CMK (cell line): ENCODE measurements around the gene COL25A1.
"Not testable (repeated sequence)": the region's sequence is repeated elsewhere in the genome, so short reads cannot be mapped to it uniquely, and the experiment has no call there.

Experiments used
- DNase-seq: peaks from one replicate; pipeline ENCODE4 v3.0.0-alpha.2; 2010; ENCODE audit warnings: low read depth

COL25A1 gene

DNA sequence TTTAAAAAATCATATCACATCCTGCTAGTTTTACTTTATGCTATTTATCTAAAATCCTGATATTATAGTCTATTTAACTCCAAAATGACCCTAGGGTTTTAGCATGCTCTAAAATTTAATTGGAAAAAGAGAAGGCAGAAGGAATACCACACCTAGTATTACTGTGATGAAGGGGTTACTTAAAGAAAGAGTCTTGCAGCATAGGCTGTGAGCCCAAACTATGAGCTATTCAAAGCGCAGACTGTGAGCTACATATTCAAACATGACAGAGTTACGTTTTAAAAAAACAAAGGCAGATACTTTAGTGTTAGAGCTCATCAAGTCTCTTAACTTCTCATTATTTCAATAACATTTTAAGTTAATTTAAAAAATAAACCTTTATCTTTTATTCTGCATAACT, 291.9 kb downstream of the COL25A1 start:
- DNase-seq, result no peak

GRCh38 chr4:109009909-109010308, 292.5 kb downstream of the COL25A1 start:
- no peak for DNase-seq

DNA sequence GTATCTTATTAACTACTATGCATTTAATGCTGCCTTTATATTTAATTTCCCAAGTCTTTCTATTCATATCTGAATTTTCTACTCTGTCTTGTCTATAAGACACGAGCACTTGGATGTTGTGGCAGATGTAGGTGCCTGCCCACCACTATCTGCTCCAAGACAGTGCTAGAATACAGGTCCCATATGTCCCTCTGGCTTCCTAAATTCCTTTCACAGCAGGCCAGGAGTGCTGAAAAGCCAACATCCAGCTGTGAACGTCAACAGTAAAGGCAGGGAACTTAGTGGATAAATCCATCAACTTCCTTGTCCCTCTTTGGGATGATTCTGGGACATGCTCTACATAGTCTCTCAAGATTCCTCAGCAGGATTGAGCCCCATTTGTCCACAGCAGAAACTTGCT, 294.5 kb downstream of the COL25A1 start:
- DNase-seq, result no peak

- no peak for DNase-seq
These were observed 296.9 kb downstream of the COL25A1 start for GRCh38 chr4:109005523-109005922.

- DNase-seq, result no peak
These were observed 298.0 kb downstream of the COL25A1 start for GRCh38 chr4:109004418-109004817.

GRCh38 chr4:109003964-109004363, 298.5 kb downstream of the COL25A1 start:
- no peak for DNase-seq

DNA sequence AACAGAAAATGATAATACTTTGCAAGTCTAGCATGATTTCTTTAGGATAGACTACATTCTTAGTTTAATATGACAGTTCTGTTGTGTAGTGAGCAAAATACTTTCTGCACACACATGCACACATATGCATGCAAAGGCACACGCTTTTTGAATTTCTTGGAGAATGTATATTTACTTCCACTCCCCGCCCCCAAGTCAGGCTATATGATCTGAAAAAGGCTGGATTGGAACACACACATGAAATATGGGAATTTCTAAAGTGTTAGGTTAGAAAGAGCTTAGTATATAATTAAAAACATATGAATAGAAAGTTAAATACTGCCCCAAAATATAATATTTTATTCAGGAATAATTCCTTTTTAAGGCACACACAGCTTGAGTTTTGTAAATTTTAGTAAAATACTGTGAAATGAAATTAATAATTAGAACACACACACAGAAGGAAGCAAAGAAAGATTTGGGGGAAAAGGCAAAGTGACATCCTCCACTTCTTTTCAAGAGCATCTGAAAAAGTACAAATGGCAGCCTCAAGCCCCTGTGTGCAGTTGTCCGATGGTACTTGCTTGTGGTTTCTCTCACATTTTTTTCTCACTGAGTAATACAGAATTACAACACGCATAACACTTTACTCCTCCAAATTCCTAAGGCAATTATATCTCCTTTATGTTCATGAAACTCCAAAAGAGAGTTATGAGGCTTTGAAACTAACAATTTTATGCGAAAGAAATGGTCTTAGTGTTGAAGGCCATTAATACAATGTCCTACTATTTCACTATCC, 310.7 kb downstream of the COL25A1 start:
- no peak for DNase-seq

GRCh38 chr4:108988464-108989195, 313.8 kb downstream of the COL25A1 start:
- no peak for DNase-seq

- not testable (repeated sequence) for DNase-seq
These were observed 318.0 kb downstream of the COL25A1 start for GRCh38 chr4:108984495-108984894.

GRCh38 chr4:108982402-108983185, 319.9 kb downstream of the COL25A1 start:
- DNase-seq, result no peak

DNA sequence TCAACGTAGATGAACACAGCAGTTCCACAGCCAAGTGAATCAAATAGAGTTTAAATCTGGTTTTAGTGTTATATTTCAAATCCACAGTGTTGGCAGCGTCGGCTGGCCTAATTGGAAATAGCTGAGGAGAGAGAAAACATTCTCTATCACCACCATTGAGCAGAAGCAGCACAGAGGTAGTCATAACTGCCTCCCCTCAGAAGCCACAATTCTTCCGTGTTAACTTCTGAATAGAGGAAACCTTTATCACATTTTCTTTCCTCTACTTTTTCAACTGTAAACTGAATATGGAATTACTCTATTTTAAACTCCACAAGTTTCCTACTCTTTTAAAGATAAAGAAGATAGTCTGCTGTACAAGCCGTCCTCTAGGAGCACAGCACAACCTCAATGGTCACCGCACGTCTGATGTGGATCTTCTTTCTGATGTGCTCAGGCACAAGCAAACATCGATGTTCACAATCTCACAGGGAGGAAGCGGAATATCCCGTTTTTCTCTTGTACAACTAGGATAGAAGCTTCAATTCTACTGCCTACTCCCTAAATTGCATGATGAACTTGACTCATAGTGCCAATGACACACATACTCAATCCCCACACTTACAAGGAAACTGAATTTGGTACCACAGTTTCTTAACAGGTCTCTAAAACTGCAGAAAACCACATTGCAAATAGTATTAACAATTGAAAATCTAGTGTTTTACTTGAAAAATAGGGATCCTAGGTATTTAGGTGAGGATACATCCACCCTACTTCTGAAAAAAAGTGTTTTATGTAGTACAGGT, 321.8 kb downstream of the COL25A1 start:
- no peak for DNase-seq

- peak; percentile 71 for DNase-seq
These were observed 322.7 kb downstream of the COL25A1 start for GRCh38 chr4:108979759-108980158.

DNA sequence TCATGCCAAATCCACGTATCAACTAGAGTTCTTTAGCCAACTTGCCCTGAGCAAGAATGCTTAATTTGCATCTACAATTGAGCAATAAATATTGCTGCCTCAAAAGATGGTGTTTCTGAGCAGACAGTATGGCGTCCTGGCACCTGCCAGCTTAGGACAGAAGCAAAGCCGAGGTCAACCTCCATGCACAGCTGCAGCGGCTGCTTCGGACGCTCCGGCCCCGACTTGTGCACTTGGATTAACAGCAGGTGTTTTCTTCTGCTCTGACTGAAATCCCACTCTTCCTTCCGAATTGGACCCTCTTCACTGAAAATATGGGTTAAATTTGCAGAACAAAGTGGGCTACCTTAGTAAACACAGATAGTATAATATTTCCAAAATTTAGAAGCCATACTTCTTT, 324.4 kb downstream of the COL25A1 start:
- DNase-seq, result no peak

- DNase-seq, result no peak
These were observed 329.7 kb downstream of the COL25A1 start for GRCh38 chr4:108972613-108973283.

- no peak for DNase-seq
These were observed 331.0 kb downstream of the COL25A1 start for GRCh38 chr4:108971473-108971872.

DNA sequence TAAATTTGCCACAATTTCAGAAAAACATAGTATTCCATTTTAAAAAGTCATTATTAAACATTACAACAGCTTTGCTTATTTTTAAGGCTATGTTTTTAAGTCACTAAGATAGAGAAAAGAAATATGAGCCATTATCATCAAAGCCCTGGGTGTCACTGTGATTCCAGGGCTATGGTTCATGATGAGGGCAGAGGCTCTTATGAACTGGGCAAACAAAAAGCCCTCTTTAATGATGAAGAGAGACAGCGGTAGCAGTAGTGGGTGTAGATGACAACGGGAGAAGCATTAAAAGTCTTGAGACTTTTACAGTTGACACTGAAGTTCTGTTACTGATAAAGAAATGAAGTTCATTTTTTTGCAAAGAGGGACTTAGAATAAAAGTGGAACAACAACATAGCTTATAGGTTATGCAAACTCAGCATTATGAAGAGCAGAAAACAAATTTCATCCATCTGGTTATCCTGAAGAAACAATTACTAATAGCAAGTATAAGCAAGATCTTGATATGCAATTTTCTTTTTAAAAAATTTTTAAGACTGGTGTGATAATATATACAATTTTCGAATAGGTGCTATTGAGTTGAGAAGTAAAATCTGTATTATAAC, 336.9 kb downstream of the COL25A1 start:
- no peak for DNase-seq

- no peak for DNase-seq
These were observed 337.4 kb downstream of the COL25A1 start for GRCh38 chr4:108965016-108965415.

GRCh38 chr4:108963910-108964309, 338.5 kb downstream of the COL25A1 start:
- no peak for DNase-seq

- DNase-seq, result no peak
These were observed 343.0 kb downstream of the COL25A1 start for GRCh38 chr4:108959491-108959890.

DNA sequence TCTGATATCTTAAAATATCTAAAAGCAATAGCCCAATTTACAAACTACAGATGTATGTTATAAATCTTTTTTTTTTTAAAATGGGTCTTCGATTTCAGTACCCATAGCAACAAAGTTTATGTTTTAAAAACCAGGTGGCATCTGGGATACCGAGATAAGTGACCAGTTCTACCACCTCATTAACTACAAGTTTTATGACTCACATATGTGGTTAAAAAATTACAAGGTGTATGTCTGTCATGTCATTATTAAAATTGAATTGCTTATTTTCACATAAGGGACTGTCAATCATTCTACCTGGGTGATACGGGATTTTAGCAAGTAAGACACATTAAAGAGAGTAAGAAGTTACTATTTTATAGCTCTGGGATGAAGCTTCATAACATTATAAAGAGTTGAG, 347.6 kb downstream of the COL25A1 start:
- DNase-seq, result no peak

- DNase-seq, result no peak
These were observed 348.5 kb downstream of the COL25A1 start for GRCh38 chr4:108953941-108954340.
